GM12878 (cell line): ENCODE results near the gene ALDH6A1. TPM values are rescaled to one million over a fixed set of nuclear protein-coding genes. Genes with fewer than 3 reads are reported as not detected.

Experiments used
- ATAC-seq: fragments of 200-7000 bp; cut with Tn5 transposase; 3 replicates; pipeline ENCODE4 v1.9.1; 2020; ENCODE audit warnings: mild to moderate bottlenecking, moderate library complexity
- BruUV-seq: library from RNA; stranded (reverse); fragments of 400-500 nt; replicated peaks from 2 replicates; lab custom pipeline; 2021; lab: Mats Ljungman, UMichigan
- CTCF ChIA-PET: fragments of 300-600 bp; sonication (Branson Sonifier 250); formaldehyde crosslinking; extraction: SDS; loops from one replicate; lab custom pipeline; 2021; ENCODE audit warnings: inconsistent platforms; lab: Yijun Ruan, JAX
- POLR2A ChIA-PET: fragments of 350-600 bp; formaldehyde crosslinking; extraction: SDS; loops from one replicate; lab custom pipeline; 2021; ENCODE audit warnings: inconsistent platforms; lab: Charles Lee
- RAD21 ChIA-PET: fragments of 300-600 bp; sonication (Branson Sonifier 250); formaldehyde crosslinking; loops from one replicate; lab custom pipeline; 2023; ENCODE audit warnings: antibody characterized with exemption; ENCODE audit not compliant: unreplicated experiment; lab: Charles Lee
- SMC1A ChIA-PET: fragments of 300-600 bp; sonication (Branson Sonifier 250); formaldehyde crosslinking; loops from one replicate; lab custom pipeline; 2023; ENCODE audit not compliant: unreplicated experiment, uncharacterized antibody; lab: Charles Lee
- DNase-seq: peaks from one replicate; pipeline ENCODE4 v3.0.0-alpha.2; 2011; ENCODE audit warnings: low read depth, low spot score
- FAIRE-seq: peaks from 3 replicates; lab custom pipeline; 2011; peaks lifted over from hg19 to GRCh38; lab: Jason Lieb, UNC
- H2AFZ ChIP-seq: 2 replicates; pipeline ENCODE4 v1.6.0; 2011; ENCODE audit warnings: low read depth, low read length, control low read depth; ENCODE audit not compliant: control insufficient read depth
- H3K27ac ChIP-seq: 2 replicates; pipeline ENCODE4 v1.5.1; 2011; ENCODE audit warnings: control low read depth; ENCODE audit not compliant: control insufficient read depth, insufficient read depth
- H3K27me3 ChIP-seq, 2 experiments: replicated peaks in 1 of 2; 2 replicates each; pipeline versions ENCODE4 v1.6.0 to v1.6.1; 2011; ENCODE audit warnings: low read length in 1 of 2; ENCODE audit not compliant: control insufficient read depth in 2 of 2, insufficient read depth in 2 of 2
- H3K36me3 ChIP-seq, 2 experiments: 2 replicates each; pipeline ENCODE4 v1.5.1; 2011; ENCODE audit warnings: low read length in 1 of 2; ENCODE audit not compliant: control insufficient read depth in 2 of 2, insufficient read depth in 2 of 2
- H3K4me1 ChIP-seq: 2 replicates; pipeline ENCODE4 v1.6.1; 2011; ENCODE audit warnings: mild to moderate bottlenecking, low read length, moderate library complexity, mixed read lengths; ENCODE audit not compliant: control insufficient read depth, insufficient read depth
- H3K4me2 ChIP-seq: 2 replicates; pipeline ENCODE4 v1.6.0; 2011; ENCODE audit warnings: control low read depth; ENCODE audit not compliant: control insufficient read depth, insufficient read depth
- H3K4me3 ChIP-seq: fragments of 200-600 bp; sonication (generic); 2 replicates; pipeline ENCODE4 v1.5.1; 2016
- H3K79me2 ChIP-seq: 2 replicates; pipeline ENCODE4 v1.6.0; 2011; ENCODE audit warnings: low read length; ENCODE audit not compliant: control insufficient read depth, insufficient read depth
- H3K9ac ChIP-seq: 2 replicates; pipeline ENCODE4 v1.8.0; 2011; ENCODE audit warnings: low read length, control low read depth, mixed read lengths; ENCODE audit not compliant: control insufficient read depth, insufficient read depth
- H3K9me3 ChIP-seq: replicated peaks from 3 replicates; pipeline ENCODE4 v1.5.1; 2011; ENCODE audit warnings: mild to moderate bottlenecking, low read length; ENCODE audit not compliant: control insufficient read depth, insufficient read depth
- H4K20me1 ChIP-seq: 2 replicates; pipeline ENCODE4 v1.6.0; 2011; ENCODE audit not compliant: control insufficient read depth, insufficient read depth
- CBX3 ChIP-seq: fragments of 200-600 bp; sonication (generic); IDR thresholded peaks from 2 replicates; pipeline ENCODE4 v1.6.1; 2016; ENCODE audit warnings: low read depth, borderline replicate concordance
- FOXM1 ChIP-seq: IDR thresholded peaks from 2 replicates; pipeline ENCODE4 v1.6.1; 2012; ENCODE audit warnings: low read depth, mild to moderate bottlenecking, inconsistent platforms, low read length, moderate library complexity
- KAT2A ChIP-seq: conservative IDR thresholded peaks from 2 replicates; pipeline ENCODE4 v1.6.1; 2011; ENCODE audit warnings: low read depth, low read length; ENCODE audit not compliant: control insufficient read depth
- KLF5 ChIP-seq: fragments of 450-650 bp; IDR thresholded peaks from 2 replicates; pipeline ENCODE4 v1.6.1; 2014; ENCODE audit warnings: mild to moderate bottlenecking; ENCODE audit not compliant: partially characterized antibody
- NKRF ChIP-seq: fragments of 450-650 bp; conservative IDR thresholded peaks from 2 replicates; pipeline ENCODE4 v1.6.1; 2017; ENCODE audit warnings: mild to moderate bottlenecking, moderate library complexity
- SPI1 ChIP-seq: IDR thresholded peaks from 2 replicates; pipeline ENCODE4 v1.6.1; 2011; ENCODE audit warnings: low read depth, mild to moderate bottlenecking, low read length, moderate library complexity, borderline replicate concordance; ENCODE audit not compliant: insufficient read depth
- SUPT20H ChIP-seq: IDR thresholded peaks from 2 replicates; pipeline ENCODE4 v1.6.1; 2011; ENCODE audit warnings: low read depth, mild to moderate bottlenecking, low read length, moderate library complexity, borderline replicate concordance; ENCODE audit not compliant: control insufficient read depth
- ZBTB40 ChIP-seq: fragments of 450-650 bp; IDR thresholded peaks from 2 replicates; pipeline ENCODE4 v1.6.1; 2016; ENCODE audit warnings: mild to moderate bottlenecking, moderate library complexity, borderline replicate concordance
- WGBS: methylation state at CpG from one replicate; pipeline ENCODE4 v1.1.6; 2016; ENCODE audit warnings: low lambda C conversion rate; ENCODE audit not compliant: insufficient replicate concordance, insufficient coverage; ENCODE audit errors: missing lambda C conversion rate; 5-methylcytosine and 5-hydroxymethylcytosine counted together
- in situ Hi-C: fragments of 300-500 bp; cut with MboI; formaldehyde crosslinking; loops from 9 replicates; pipeline ENCODE4 v1.14.3; 2018; ENCODE audit warnings: mixed read lengths
- intact Hi-C: fragments of 100-400 bp; cut with micrococcal nuclease; formaldehyde crosslinking; loops from one replicate; pipeline ENCODE4 v1.14.2; 2022; ENCODE audit not compliant: unreplicated experiment
- polyA plus RNA-seq, 11 experiments: library from polyadenylated mRNA; depleted of rRNA in 4 of 11; unstranded in 6 of 11; stranded (reverse) in 5 of 11; fragments of >200 nt; fragmentation: Nextera tagmentation in 4 of 11; fragmentation: Illumina TruSeq in 1 of 11; extraction: Ambion mirVana in 4 of 11; extraction: Trizol in 1 of 11; gene quantifications; 1 replicate in 1 of 11; 2 replicates in 10 of 11; pipeline versions ENCODE4 v1.2.1 to v1.2.3, GENCODE V29; 2011 to 2016; ENCODE audit warnings: inconsistent platforms in 2 of 11, missing spikeins in 2 of 11, low read depth in 1 of 11
- total RNA-seq, 4 experiments: library from RNA; depleted of rRNA in 3 of 4; stranded (reverse); fragments of >200 nt in 3 of 4; fragmentation: Illumina TruSeq in 1 of 4; extraction: Trizol in 1 of 4; gene quantifications; 2 replicates each; pipeline versions ENCODE4 v1.2.1 to v1.2.3, GENCODE V29; 2013 to 2021

ALDH6A1 gene
- total and polyA plus RNA-seq, 10 of the 15 experiments (the other 5 are each of a cell fraction or from before 2014, with no cell fraction given) = 6.3 to 23.4 (median 9.8) TPM

GRCh38 chr14:74062809-74063150 is 21.5 kb downstream of the ALDH6A1 start (continued):
- TF ChIP-seq NKRF (no peak), SUPT20H (no peak), ZBTB40 (no peak)

GRCh38 chr14:74049876-74050495 is 34.3 kb downstream of the ALDH6A1 start:
- in situ Hi-C loops = loop anchor here (25.0 kb wide), 1 partner anchor 313 kb away; no protein-coding TSS in a partner anchor
- Histone ChIP-seq H3K79me2 (no peaks in the 10 kb centered on the region), H2AFZ (no peak overlapping the region), H3K4me3 (no peak overlapping the region), H3K4me2 (no peak overlapping the region), H3K9me3 (no peaks in the 10 kb centered on the region), H3K9ac (no peak overlapping the region), H3K36me3 (no peaks in the 10 kb centered on the region), H3K27me3 (no peaks in the 10 kb centered on the region), H4K20me1 (no peaks in the 10 kb centered on the region), H3K27ac (no peak overlapping the region), H3K4me1 (no peaks in the 10 kb centered on the region)
- RAD21 ChIA-PET = interaction anchor here (1.6 kb wide), 1 partner anchor 11 kb away, joined by 4 read pairs; no protein-coding TSS in a partner anchor
- BruUV-seq = no TSS peak
- SMC1A ChIA-PET = interaction anchor here (0.8 kb wide), 1 partner anchor 11 kb away, joined by 3 read pairs; no protein-coding TSS in a partner anchor
- POLR2A ChIA-PET = no interaction called here
- DNase-seq (no peak), FAIRE-seq (no peak), ATAC-seq (peak; percentile 45; the same call in 2 of the 3 replicates)
- intact Hi-C loops = no loop called here
- CTCF ChIA-PET = interaction anchor here (2.1 kb wide), 1 partner anchor 11 kb away, joined by 8 read pairs; no protein-coding TSS in a partner anchor
- WGBS = 0% methylated on average over 3 of the region's 3 CpGs
- TF ChIP-seq SPI1 (peak; percentile 69), FOXM1 (no peak), KLF5 (no peak), CBX3 (no peak), KAT2A (no peak)
